Caco-2 (cell line): ENCODE data around the gene LINGO1. TPM values are rescaled to one million over a fixed set of nuclear protein-coding genes. Genes with fewer than 3 reads are reported as not detected.

Source experiments
- BruUV-seq: library from RNA; stranded (reverse); fragments of 400-500 nt; replicated peaks from 2 replicates; lab custom pipeline; 2021; lab: Mats Ljungman, UMichigan
- CTCF ChIA-PET: fragments of 300-600 bp; sonication (Branson Sonifier 250); formaldehyde crosslinking; loops from one replicate; lab custom pipeline; 2022; ENCODE audit warnings: antibody characterized with exemption; lab: Charles Lee
- POLR2A ChIA-PET: fragments of 300-600 bp; sonication (Branson Sonifier 250); formaldehyde crosslinking; loops from one replicate; lab custom pipeline; 2022; ENCODE audit warnings: antibody characterized with exemption; lab: Charles Lee
- DNase-seq, 2 experiments: peaks; one replicate each; pipeline versions ENCODE4 v3.0.0 to v3.0.0-alpha.2; 2020 to 2022
- H3K27me3 ChIP-seq: replicated peaks from 2 replicates; pipeline ENCODE4 v1.6.0; 2011; ENCODE audit warnings: low read length; ENCODE audit not compliant: control insufficient read depth, insufficient read depth
- H3K36me3 ChIP-seq: 2 replicates; pipeline ENCODE4 v1.5.1; 2011; ENCODE audit warnings: low read length; ENCODE audit not compliant: control insufficient read depth, insufficient read depth
- H3K4me1 ChIP-seq: fragments of 250-450 bp; sonication (Bioruptor Pico); 2 replicates; pipeline ENCODE4 v1.5.1; 2020; ENCODE audit warnings: mild to moderate bottlenecking
- H3K4me3 ChIP-seq: 2 replicates; pipeline ENCODE4 v1.5.1; 2011; ENCODE audit warnings: low read depth, mild to moderate bottlenecking, control low read depth, low read length
- H3K9me3 ChIP-seq: fragments of 250-450 bp; sonication (Bioruptor Pico); 2 replicates; pipeline ENCODE4 v1.5.1; 2020; ENCODE audit warnings: mild to moderate bottlenecking, moderate library complexity
- H3K27ac Mint-ChIP-seq: one replicate; pipeline ENCODE4 v1.8.0; 2022; ENCODE audit warnings: mixed read lengths; ENCODE audit not compliant: unreplicated experiment
- H3K27me3 Mint-ChIP-seq: one replicate; pipeline ENCODE4 v1.8.0; 2022; ENCODE audit warnings: mixed read lengths; ENCODE audit not compliant: insufficient read depth, unreplicated experiment
- H3K36me3 Mint-ChIP-seq: one replicate; pipeline ENCODE4 v1.8.0; 2022; ENCODE audit warnings: mild to moderate bottlenecking, mixed read lengths; ENCODE audit not compliant: insufficient read depth, unreplicated experiment
- H3K4me1 Mint-ChIP-seq: one replicate; pipeline ENCODE4 v1.8.0; 2022; ENCODE audit warnings: low read depth, mixed read lengths; ENCODE audit not compliant: unreplicated experiment
- H3K4me3 Mint-ChIP-seq: one replicate; pipeline ENCODE4 v1.8.0; 2022; ENCODE audit warnings: mild to moderate bottlenecking, moderate library complexity, mixed read lengths; ENCODE audit not compliant: unreplicated experiment
- H3K9me3 Mint-ChIP-seq: one replicate; pipeline ENCODE4 v1.8.0; 2022; ENCODE audit warnings: mixed read lengths; ENCODE audit not compliant: unreplicated experiment
- CTCF ChIP-seq, 2 experiments: fragments of 200-600 bp in 1 of 2; IDR thresholded peaks; 1 replicate in 1 of 2; 2 replicates in 1 of 2; pipeline versions ENCODE4 v1.5.1 to v1.8.0; 2011 to 2022; ENCODE audit warnings: antibody characterized with exemption in 1 of 2, control low read depth in 1 of 2, inconsistent platforms in 1 of 2, low read depth in 1 of 2, low read length in 1 of 2, mild to moderate bottlenecking in 1 of 2, moderate library complexity in 1 of 2; ENCODE audit not compliant: insufficient read depth in 1 of 2, severe bottlenecking in 1 of 2, unreplicated experiment in 1 of 2
- intact Hi-C: fragments of 100-400 bp; cut with micrococcal nuclease; formaldehyde crosslinking; loops from one replicate; pipeline ENCODE4 v1.10.0; 2022; ENCODE audit not compliant: unreplicated experiment
- total RNA-seq: library from RNA; stranded (reverse); gene quantifications from 2 replicates; pipeline ENCODE4 v1.2.3, GENCODE V29; 2022

Gene LINGO1
- total RNA-seq, 1 experiment from 2014 or later = 1.4 TPM

GRCh38 chr15:77620297-77620696, 12.4 kb downstream of the LINGO1 start:
- DNase-seq = no peak
- POLR2A ChIA-PET = no interaction called here
- no peaks in the 10 kb centered on the region for H3K27me3 ChIP-seq
- Mint-ChIP-seq H3K4me3 (no peak overlapping the region), H3K9me3 (no peaks in the 10 kb centered on the region), H3K27ac (no peak overlapping the region), H3K4me1 (peaks cover 13% of the 10 kb centered on the region), H3K27me3 (no peaks in the 10 kb centered on the region), H3K36me3 (no peaks in the 10 kb centered on the region)
- H3K9me3 ChIP-seq = no peaks in the 10 kb centered on the region
- H3K36me3 ChIP-seq = no peaks in the 10 kb centered on the region
- CTCF ChIA-PET = no interaction called here
- no peak for TF ChIP-seq CTCF (IDR thresholded peaks at IDR 0.05; ENCODE audit: insufficient read depth in 1 of 2, low read depth in 1 of 2, low read length in 1 of 2, severe bottlenecking in 1 of 2, unreplicated experiment in 1 of 2)
- BruUV-seq = no TSS peak
- intact Hi-C loops = no loop called here
- H3K4me3 ChIP-seq = no peak overlapping the region
- peaks cover 18% of the 10 kb centered on the region for H3K4me1 ChIP-seq

GRCh38 chr15:77619883-77620282, 12.8 kb downstream of the LINGO1 start:
- Histone ChIP-seq H3K36me3 (no peaks in the 10 kb centered on the region), H3K4me3 (no peak overlapping the region), H3K9me3 (no peaks in the 10 kb centered on the region), H3K4me1 (peaks cover 18% of the 10 kb centered on the region), H3K27me3 (no peaks in the 10 kb centered on the region)
- CTCF ChIA-PET = no interaction called here
- intact Hi-C loops = no loop called here
- POLR2A ChIA-PET = no interaction called here
- no peaks in the 10 kb centered on the region for H3K27me3 Mint-ChIP-seq
- no peak for DNase-seq
- H3K27ac Mint-ChIP-seq = no peak overlapping the region
- H3K4me1 Mint-ChIP-seq = peaks cover 13% of the 10 kb centered on the region
- BruUV-seq = no TSS peak
- TF ChIP-seq CTCF (IDR thresholded peaks at IDR 0.05; ENCODE audit: insufficient read depth in 1 of 2, low read depth in 1 of 2, low read length in 1 of 2, severe bottlenecking in 1 of 2, unreplicated experiment in 1 of 2) = no peak
- no peak overlapping the region for H3K4me3 Mint-ChIP-seq
- no peaks in the 10 kb centered on the region for H3K9me3 Mint-ChIP-seq
- no peaks in the 10 kb centered on the region for H3K36me3 Mint-ChIP-seq

- Mint-ChIP-seq H3K4me1 (peaks cover 7% of the 10 kb centered on the region), H3K9me3 (no peaks in the 10 kb centered on the region), H3K36me3 (no peaks in the 10 kb centered on the region), H3K4me3 (no peak overlapping the region), H3K27me3 (no peaks in the 10 kb centered on the region), H3K27ac (no peak overlapping the region)
- BruUV-seq = no TSS peak
- CTCF ChIA-PET = interaction anchor here (0.6 to 1.4 kb wide), 10 partner anchors 9 to 238 kb away, joined by 3 to 13 read pairs (median 4); partner anchors contain the start of gene LINGO1
- Histone ChIP-seq H3K4me3 (no peak overlapping the region), H3K27me3 (no peaks in the 10 kb centered on the region), H3K36me3 (no peaks in the 10 kb centered on the region), H3K4me1 (peaks cover 11% of the 10 kb centered on the region), H3K9me3 (no peaks in the 10 kb centered on the region)
- DNase-seq = peak in 1 of 2 experiments; percentile 41
- intact Hi-C loops = no loop called here
- POLR2A ChIA-PET = no interaction called here
- peak; percentile 28 to 55 for TF ChIP-seq CTCF (IDR thresholded peaks at IDR 0.05; ENCODE audit: insufficient read depth in 1 of 2, low read depth in 1 of 2, low read length in 1 of 2, severe bottlenecking in 1 of 2, unreplicated experiment in 1 of 2)
These were observed 15.1 kb downstream of the LINGO1 start for GRCh38 chr15:77617476-77618230.
